ENCODE data around the gene MED31. TPM values are rescaled to one million over a fixed set of nuclear protein-coding genes. Genes with fewer than 3 reads are reported as not detected.

MED31 gene
- total RNA-seq, 6 experiments from 2014 or later, result 19.5 to 23.9 (median 20.0) TPM

GRCh38 chr17:6636616-6637457 is 14.6 kb downstream of the MED31 start:
- H3K27me3 Mint-ChIP-seq (ENCODE audit: insufficient read depth), result peaks cover 6% of the 10 kb centered on the region
- no peak overlapping the region for H3K4me3 Mint-ChIP-seq
- no peak for DNase-seq
- H3K27ac Mint-ChIP-seq, result no peak overlapping the region; the same call in 1 of the 2 replicates
- H3K36me3 Mint-ChIP-seq (ENCODE audit: low read depth), result peaks cover 31% of the 10 kb centered on the region
- H3K4me1 Mint-ChIP-seq (ENCODE audit: low read depth), result peaks cover 16% of the 10 kb centered on the region
- TF ChIP-seq CTCF (IDR thresholded peaks at IDR 0.05), result no peak
- no peaks in the 10 kb centered on the region for H3K9me3 Mint-ChIP-seq

- Mint-ChIP-seq H3K36me3 (ENCODE audit: low read depth) (peaks cover 36% of the 10 kb centered on the region), H3K4me3 (no peak overlapping the region), H3K9me3 (no peaks in the 10 kb centered on the region), H3K27ac (no peak overlapping the region), H3K27me3 (ENCODE audit: insufficient read depth) (peaks cover 5% of the 10 kb centered on the region), H3K4me1 (ENCODE audit: low read depth) (peaks cover 10% of the 10 kb centered on the region)
- no peak for TF ChIP-seq CTCF (IDR thresholded peaks at IDR 0.05)
- DNase-seq, result no peak
Measured at GRCh38 chr17:6636105-6636504, 15.3 kb downstream of the MED31 start.

- peaks cover 1% of the 10 kb centered on the region for H3K4me1 Mint-ChIP-seq (ENCODE audit: low read depth)
- peaks cover 51% of the 10 kb centered on the region for H3K36me3 Mint-ChIP-seq (ENCODE audit: low read depth)
- no peaks in the 10 kb centered on the region for H3K9me3 Mint-ChIP-seq
- H3K27ac Mint-ChIP-seq, result no peak overlapping the region; the same call in 1 of the 2 replicates
- no peak overlapping the region for H3K4me3 Mint-ChIP-seq
- DNase-seq, result no peak
- no peak for TF ChIP-seq CTCF (IDR thresholded peaks at IDR 0.05)
- no peaks in the 10 kb centered on the region; the same call in 1 of the 2 replicates for H3K27me3 Mint-ChIP-seq (ENCODE audit: insufficient read depth)
Measured at GRCh38 chr17:6633263-6633662, 18.1 kb downstream of the MED31 start.

- H3K9me3 Mint-ChIP-seq, result no peaks in the 10 kb centered on the region
- no peak overlapping the region for H3K4me3 Mint-ChIP-seq
- TF ChIP-seq CTCF (IDR thresholded peaks at IDR 0.05), result no peak
- H3K36me3 Mint-ChIP-seq (ENCODE audit: low read depth), result peaks cover 57% of the 10 kb centered on the region
- no peaks in the 10 kb centered on the region; the same call in 1 of the 2 replicates for H3K27me3 Mint-ChIP-seq (ENCODE audit: insufficient read depth)
- DNase-seq, result no peak
- H3K4me1 Mint-ChIP-seq (ENCODE audit: low read depth), result peaks cover 9% of the 10 kb centered on the region
- H3K27ac Mint-ChIP-seq, result no peak overlapping the region
Measured at GRCh38 chr17:6632530-6632929, 18.9 kb downstream of the MED31 start.

GRCh38 chr17:6630390-6630789 is 21.0 kb downstream of the MED31 start:
- peaks cover 64% of the 10 kb centered on the region for H3K36me3 Mint-ChIP-seq (ENCODE audit: low read depth)
- H3K4me3 Mint-ChIP-seq, result no peak overlapping the region
- TF ChIP-seq CTCF (IDR thresholded peaks at IDR 0.05), result no peak
- peaks cover 24% of the 10 kb centered on the region for H3K4me1 Mint-ChIP-seq (ENCODE audit: low read depth)
- H3K9me3 Mint-ChIP-seq, result no peaks in the 10 kb centered on the region
- H3K27ac Mint-ChIP-seq, result no peak overlapping the region
- no peaks in the 10 kb centered on the region; the same call in 1 of the 2 replicates for H3K27me3 Mint-ChIP-seq (ENCODE audit: insufficient read depth)
- DNase-seq, result no peak

Data from HFFc6 (cell line).